ENCODE measurements around the gene POU6F2. TPM values are rescaled to one million over a fixed set of nuclear protein-coding genes. Genes with fewer than 3 reads are reported as not detected.

Gene POU6F2
- total RNA-seq, 1 experiment from 2014 or later = 2.9 TPM

DNA sequence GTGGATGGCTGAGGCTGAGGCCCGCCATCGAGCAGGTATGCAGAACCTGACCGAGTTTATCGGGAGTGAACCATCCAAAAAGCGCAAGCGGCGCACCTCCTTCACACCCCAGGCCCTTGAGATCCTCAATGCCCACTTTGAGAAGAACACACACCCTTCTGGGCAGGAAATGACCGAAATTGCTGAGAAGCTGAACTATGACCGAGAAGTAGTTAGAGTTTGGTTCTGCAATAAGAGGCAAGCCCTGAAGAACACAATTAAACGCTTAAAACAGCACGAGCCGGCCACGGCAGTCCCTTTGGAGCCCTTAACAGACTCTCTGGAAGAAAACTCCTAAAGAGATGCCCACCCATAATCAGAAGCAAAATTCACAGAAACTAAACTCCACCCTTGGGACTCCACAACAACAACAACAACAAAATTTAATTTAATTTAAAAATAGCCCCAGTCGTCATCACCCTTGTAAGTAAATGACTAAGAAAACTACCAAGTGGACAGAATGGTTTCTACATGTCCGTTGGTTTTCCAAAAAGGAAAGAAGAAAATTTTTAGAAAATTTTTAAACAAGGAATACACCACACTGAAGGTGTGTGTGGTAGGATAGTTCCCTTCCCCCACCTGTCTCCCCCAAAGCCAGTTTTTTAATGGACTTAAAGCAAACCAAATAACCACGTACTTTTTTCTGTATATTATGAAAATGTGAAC, 486.8 kb downstream of the POU6F2 start:
- ChIA-PET CTCF (interaction anchor here (0.9 to 1.7 kb wide), 5 partner anchors 9 to 532 kb away, joined by 3 to 14 read pairs (median 4); no protein-coding TSS in a partner anchor), POLR2A (no interaction called here)
- ATAC-seq (no peak), DNase-seq (ENCODE audit: low spot score) (no peak)
- no peak overlapping the region for H3K4me3 Mint-ChIP-seq
- peak overlapping the region; percentile 90 for H3K27ac Mint-ChIP-seq
- no peaks in the 10 kb centered on the region for H3K36me3 Mint-ChIP-seq
- H3K9me3 Mint-ChIP-seq = no peaks in the 10 kb centered on the region
- peaks cover 40% of the 10 kb centered on the region for H3K4me1 Mint-ChIP-seq
- TF ChIP-seq ZNF219 (CRISPR knock-in tag; IDR thresholded peaks at IDR 0.05; ENCODE audit: borderline replicate concordance) (no peak), SOX15 (CRISPR knock-in tag; IDR thresholded peaks at IDR 0.05) (no peak), RORB (CRISPR knock-in tag; IDR thresholded peaks at IDR 0.05) (no peak), ZNF232 (CRISPR knock-in tag; IDR thresholded peaks at IDR 0.05) (no peak), SMAD3 (CRISPR knock-in tag; IDR thresholded peaks at IDR 0.05; ENCODE audit: borderline replicate concordance) (no peak), NR3C1 (CRISPR knock-in tag; conservative IDR thresholded peaks at IDR 0.05; ENCODE audit: low read depth) (no peak), ELF4 (CRISPR knock-in tag; IDR thresholded peaks at IDR 0.05; ENCODE audit: low read depth) (no peak), CREM (CRISPR knock-in tag; IDR thresholded peaks at IDR 0.05) (no peak)
- TF ChIP-seq, protein P1, sequence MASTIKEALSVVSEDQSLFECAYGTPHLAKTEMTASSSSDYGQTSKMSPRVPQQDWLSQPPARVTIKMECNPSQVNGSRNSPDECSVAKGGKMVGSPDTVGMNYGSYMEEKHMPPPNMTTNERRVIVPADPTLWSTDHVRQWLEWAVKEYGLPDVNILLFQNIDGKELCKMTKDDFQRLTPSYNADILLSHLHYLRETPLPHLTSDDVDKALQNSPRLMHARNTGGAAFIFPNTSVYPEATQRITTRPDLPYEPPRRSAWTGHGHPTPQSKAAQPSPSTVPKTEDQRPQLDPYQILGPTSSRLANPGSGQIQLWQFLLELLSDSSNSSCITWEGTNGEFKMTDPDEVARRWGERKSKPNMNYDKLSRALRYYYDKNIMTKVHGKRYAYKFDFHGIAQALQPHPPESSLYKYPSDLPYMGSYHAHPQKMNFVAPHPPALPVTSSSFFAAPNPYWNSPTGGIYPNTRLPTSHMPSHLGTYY (CRISPR knock-in tag; IDR thresholded peaks at IDR 0.05) = no peak
- TF ChIP-seq, protein P2, sequence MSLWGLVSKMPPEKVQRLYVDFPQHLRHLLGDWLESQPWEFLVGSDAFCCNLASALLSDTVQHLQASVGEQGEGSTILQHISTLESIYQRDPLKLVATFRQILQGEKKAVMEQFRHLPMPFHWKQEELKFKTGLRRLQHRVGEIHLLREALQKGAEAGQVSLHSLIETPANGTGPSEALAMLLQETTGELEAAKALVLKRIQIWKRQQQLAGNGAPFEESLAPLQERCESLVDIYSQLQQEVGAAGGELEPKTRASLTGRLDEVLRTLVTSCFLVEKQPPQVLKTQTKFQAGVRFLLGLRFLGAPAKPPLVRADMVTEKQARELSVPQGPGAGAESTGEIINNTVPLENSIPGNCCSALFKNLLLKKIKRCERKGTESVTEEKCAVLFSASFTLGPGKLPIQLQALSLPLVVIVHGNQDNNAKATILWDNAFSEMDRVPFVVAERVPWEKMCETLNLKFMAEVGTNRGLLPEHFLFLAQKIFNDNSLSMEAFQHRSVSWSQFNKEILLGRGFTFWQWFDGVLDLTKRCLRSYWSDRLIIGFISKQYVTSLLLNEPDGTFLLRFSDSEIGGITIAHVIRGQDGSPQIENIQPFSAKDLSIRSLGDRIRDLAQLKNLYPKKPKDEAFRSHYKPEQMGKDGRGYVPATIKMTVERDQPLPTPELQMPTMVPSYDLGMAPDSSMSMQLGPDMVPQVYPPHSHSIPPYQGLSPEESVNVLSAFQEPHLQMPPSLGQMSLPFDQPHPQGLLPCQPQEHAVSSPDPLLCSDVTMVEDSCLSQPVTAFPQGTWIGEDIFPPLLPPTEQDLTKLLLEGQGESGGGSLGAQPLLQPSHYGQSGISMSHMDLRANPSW (CRISPR knock-in tag; conservative IDR thresholded peaks at IDR 0.05; ENCODE audit: low read depth) = no peak
- no peaks in the 10 kb centered on the region; the same call in 1 of the 2 replicates for H3K27me3 Mint-ChIP-seq (ENCODE audit: low read depth)

DNA sequence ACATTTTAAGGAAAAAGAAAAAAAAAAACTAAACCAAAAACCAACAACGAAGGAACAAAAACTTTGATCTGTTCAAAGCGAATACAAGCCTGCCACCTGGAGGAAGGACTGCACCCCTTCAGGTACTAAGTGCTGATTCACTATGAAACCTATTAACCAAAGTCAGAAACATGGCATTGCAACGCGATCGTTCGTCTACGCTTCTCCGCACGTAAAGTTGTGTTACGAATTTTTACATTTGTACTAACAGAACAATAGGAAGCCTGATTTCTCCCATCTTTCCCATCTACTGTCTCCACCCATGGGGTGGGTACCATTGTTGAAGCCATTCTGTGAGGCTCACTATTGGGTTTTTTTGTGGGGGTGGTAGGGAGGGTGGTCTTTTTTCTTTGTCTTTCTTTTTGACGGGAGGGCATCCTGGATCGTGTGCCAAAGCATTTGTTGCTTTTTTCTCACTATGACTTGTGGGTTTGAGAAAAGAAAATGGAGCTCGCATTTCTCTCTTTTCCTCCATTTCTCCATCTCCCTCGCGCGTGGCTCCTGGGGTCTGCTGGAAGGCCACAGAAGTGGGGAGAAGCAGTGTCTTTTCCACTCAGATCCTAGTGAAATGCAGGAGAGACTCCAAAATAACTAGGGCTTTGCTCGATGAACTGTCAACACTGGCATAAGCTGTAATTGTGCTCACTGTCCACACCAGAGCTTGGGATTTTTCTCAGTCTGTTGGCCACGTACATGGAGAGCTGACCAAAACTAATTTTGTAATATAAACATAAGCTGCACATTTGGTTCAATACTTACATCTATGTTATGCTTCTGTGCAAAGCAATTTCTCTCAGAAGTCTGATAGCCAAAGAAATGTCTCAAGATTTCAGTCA, 487.6 kb downstream of the POU6F2 start:
- peak overlapping the region; percentile 90 for H3K27ac Mint-ChIP-seq
- no peaks in the 10 kb centered on the region for H3K36me3 Mint-ChIP-seq
- ChIA-PET CTCF (interaction anchor here (0.9 to 1.3 kb wide), 2 partner anchors 12 to 79 kb away, joined by 3 to 11 read pairs; no protein-coding TSS in a partner anchor), POLR2A (no interaction called here)
- DNase-seq (ENCODE audit: low spot score) (peak; percentile 58), ATAC-seq (peak; percentile 75)
- H3K4me3 Mint-ChIP-seq = no peak overlapping the region
- no peaks in the 10 kb centered on the region for H3K9me3 Mint-ChIP-seq
- peaks cover 36% of the 10 kb centered on the region for H3K4me1 Mint-ChIP-seq
- no peaks in the 10 kb centered on the region; the same call in 1 of the 2 replicates for H3K27me3 Mint-ChIP-seq (ENCODE audit: low read depth)
- TF ChIP-seq PRRX2 (CRISPR knock-in tag; IDR thresholded peaks at IDR 0.05) = no peak
- TF ChIP-seq, protein P3, sequence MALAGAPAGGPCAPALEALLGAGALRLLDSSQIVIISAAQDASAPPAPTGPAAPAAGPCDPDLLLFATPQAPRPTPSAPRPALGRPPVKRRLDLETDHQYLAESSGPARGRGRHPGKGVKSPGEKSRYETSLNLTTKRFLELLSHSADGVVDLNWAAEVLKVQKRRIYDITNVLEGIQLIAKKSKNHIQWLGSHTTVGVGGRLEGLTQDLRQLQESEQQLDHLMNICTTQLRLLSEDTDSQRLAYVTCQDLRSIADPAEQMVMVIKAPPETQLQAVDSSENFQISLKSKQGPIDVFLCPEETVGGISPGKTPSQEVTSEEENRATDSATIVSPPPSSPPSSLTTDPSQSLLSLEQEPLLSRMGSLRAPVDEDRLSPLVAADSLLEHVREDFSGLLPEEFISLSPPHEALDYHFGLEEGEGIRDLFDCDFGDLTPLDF (CRISPR knock-in tag; IDR thresholded peaks at IDR 0.05) = no peak
- TF ChIP-seq ELF4 (CRISPR knock-in tag; IDR thresholded peaks at IDR 0.05; ENCODE audit: low read depth) = no peak
- no peak for TF ChIP-seq FOXK1 (CRISPR knock-in tag; IDR thresholded peaks at IDR 0.05)
- no peak for TF ChIP-seq ZNF121 (CRISPR knock-in tag; IDR thresholded peaks at IDR 0.05)
- TF ChIP-seq, protein P4, sequence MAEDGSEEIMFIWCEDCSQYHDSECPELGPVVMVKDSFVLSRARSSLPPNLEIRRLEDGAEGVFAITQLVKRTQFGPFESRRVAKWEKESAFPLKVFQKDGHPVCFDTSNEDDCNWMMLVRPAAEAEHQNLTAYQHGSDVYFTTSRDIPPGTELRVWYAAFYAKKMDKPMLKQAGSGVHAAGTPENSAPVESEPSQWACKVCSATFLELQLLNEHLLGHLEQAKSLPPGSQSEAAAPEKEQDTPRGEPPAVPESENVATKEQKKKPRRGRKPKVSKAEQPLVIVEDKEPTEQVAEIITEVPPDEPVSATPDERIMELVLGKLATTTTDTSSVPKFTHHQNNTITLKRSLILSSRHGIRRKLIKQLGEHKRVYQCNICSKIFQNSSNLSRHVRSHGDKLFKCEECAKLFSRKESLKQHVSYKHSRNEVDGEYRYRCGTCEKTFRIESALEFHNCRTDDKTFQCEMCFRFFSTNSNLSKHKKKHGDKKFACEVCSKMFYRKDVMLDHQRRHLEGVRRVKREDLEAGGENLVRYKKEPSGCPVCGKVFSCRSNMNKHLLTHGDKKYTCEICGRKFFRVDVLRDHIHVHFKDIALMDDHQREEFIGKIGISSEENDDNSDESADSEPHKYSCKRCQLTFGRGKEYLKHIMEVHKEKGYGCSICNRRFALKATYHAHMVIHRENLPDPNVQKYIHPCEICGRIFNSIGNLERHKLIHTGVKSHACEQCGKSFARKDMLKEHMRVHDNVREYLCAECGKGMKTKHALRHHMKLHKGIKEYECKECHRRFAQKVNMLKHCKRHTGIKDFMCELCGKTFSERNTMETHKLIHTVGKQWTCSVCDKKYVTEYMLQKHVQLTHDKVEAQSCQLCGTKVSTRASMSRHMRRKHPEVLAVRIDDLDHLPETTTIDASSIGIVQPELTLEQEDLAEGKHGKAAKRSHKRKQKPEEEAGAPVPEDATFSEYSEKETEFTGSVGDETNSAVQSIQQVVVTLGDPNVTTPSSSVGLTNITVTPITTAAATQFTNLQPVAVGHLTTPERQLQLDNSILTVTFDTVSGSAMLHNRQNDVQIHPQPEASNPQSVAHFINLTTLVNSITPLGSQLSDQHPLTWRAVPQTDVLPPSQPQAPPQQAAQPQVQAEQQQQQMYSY (CRISPR knock-in tag; IDR thresholded peaks at IDR 0.05) = no peak
- TF ChIP-seq, protein P5, sequence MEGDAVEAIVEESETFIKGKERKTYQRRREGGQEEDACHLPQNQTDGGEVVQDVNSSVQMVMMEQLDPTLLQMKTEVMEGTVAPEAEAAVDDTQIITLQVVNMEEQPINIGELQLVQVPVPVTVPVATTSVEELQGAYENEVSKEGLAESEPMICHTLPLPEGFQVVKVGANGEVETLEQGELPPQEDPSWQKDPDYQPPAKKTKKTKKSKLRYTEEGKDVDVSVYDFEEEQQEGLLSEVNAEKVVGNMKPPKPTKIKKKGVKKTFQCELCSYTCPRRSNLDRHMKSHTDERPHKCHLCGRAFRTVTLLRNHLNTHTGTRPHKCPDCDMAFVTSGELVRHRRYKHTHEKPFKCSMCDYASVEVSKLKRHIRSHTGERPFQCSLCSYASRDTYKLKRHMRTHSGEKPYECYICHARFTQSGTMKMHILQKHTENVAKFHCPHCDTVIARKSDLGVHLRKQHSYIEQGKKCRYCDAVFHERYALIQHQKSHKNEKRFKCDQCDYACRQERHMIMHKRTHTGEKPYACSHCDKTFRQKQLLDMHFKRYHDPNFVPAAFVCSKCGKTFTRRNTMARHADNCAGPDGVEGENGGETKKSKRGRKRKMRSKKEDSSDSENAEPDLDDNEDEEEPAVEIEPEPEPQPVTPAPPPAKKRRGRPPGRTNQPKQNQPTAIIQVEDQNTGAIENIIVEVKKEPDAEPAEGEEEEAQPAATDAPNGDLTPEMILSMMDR (IDR thresholded peaks at IDR 0.05) = peak; percentile 61
- TF ChIP-seq NFE2L1 (CRISPR knock-in tag; IDR thresholded peaks at IDR 0.05) = 0 out of 2 replicates have a peak, but pooled peaks have one; percentile 67
